ENCODE data around the gene PLB1.
"Not testable (repeated sequence)": the region's sequence is repeated elsewhere in the genome, so short reads cannot be mapped to it uniquely, and the experiment has no call there.

Gene PLB1

GRCh38 chr2:28656937-28657615, 161.2 kb downstream of the PLB1 start:
- no peak for DNase-seq (ENCODE audit: insufficient read length, low spot score)
- no peak for FAIRE-seq

GRCh38 chr2:28658369-28658768, 162.5 kb downstream of the PLB1 start:
- FAIRE-seq: no peak
- DNase-seq (ENCODE audit: insufficient read length, low spot score): no peak

GRCh38 chr2:28659127-28659526, 163.3 kb downstream of the PLB1 start:
- no peak for FAIRE-seq
- DNase-seq (ENCODE audit: insufficient read length, low spot score): no peak

DNA sequence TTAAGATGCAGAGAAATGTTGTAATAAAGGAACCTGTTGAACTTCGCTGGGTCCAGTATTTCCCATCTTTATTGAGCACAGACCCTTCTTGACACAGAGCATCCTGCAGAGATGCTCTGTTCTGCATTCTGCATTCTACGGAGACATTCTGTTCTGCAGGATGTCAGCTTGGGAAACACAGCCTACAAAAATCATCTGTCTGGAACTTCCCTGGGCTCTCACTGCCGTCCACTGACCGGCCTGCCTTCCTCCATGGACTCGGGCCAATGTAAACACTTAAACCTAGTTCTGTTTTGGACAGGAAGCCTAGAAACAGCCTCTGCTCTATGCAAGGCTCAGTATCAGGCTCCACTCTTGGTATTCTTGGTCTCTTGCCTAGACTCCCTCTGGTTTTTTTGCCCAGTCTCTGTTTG, 165.7 kb downstream of the PLB1 start:
- no peak for DNase-seq (ENCODE audit: insufficient read length, low spot score)
- FAIRE-seq: no peak

- no peak for FAIRE-seq
Observed at GRCh38 chr2:28662044-28662443, 166.2 kb downstream of the PLB1 start.

DNA sequence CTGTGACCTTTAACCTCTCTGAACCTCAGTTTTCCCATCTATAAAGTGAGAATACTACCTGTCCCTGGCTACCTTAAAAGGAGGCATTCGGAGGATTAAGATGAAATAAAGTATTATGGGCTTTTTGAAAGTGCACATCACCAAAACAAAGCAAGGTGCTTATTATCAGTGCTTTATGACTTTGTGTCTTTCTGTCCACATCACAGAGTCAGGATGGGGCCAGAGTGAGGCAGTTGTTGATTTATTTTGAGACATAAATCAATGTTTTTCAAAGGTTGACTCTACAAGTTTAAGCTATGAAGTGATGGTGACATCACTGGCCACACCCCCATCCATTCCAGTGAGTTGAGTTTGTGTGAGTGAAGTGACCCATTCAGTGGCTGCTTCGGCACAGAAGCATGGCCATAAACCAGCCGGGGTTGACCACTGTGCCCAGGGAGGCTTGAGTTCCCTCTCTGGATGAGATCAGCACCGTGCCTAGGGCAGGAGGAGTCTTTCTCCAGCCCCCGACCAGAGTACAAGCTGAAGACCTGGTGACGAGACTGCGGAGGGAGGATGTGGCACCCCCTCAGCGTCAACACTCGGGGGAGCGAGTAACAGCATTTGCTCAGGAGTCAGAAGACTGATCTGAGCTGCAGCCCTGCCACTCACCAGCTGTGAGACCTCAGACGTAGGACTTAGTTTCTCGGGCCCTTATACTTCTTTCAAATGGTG, 166.8 kb downstream of the PLB1 start:
- DNase-seq (ENCODE audit: insufficient read length, low spot score) (peak; percentile 64), FAIRE-seq (no peak)

More at GRCh38 chr2:28662044-28662443, 166.2 kb downstream of the PLB1 start:
- DNase-seq (ENCODE audit: insufficient read length, low spot score): peak; percentile 61

GRCh38 chr2:28663359-28663758, 167.5 kb downstream of the PLB1 start:
- no peak for FAIRE-seq
- DNase-seq (ENCODE audit: insufficient read length, low spot score): no peak

- DNase-seq (ENCODE audit: insufficient read length, low spot score) (no peak), FAIRE-seq (no peak)
Observed at GRCh38 chr2:28664120-28664842, 168.4 kb downstream of the PLB1 start.

- no peak for DNase-seq (ENCODE audit: insufficient read length, low spot score)
- no peak for FAIRE-seq
Observed at GRCh38 chr2:28665041-28665704, 169.3 kb downstream of the PLB1 start.

DNA sequence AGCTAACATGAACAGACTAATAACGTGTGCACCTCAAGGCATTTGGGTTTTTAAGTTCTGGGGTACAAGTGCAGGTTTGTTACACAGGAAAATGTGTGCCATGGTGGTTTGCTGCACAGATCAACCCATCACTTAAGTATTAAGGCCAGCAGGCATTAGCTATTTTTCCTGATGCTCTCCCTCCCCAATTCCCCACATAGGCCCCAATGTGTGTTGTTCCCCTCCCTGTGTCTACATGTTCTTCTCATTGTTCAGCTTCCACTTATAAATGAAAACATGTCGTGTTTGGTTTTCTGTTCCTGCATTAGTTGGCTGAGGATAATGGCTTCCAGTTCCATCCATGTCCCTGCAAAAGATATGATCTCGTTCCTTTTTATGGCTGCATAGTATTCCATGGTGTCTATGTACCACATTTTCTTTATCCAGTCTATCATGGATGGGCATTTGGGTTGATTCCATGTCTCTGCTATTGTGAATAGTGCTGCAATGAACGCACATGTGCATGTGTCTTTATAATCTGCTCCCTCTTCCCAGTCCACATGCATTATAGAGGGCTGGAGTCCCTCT, 170.0 kb downstream of the PLB1 start:
- not testable (repeated sequence) for FAIRE-seq; DNase-seq (ENCODE audit: insufficient read length, low spot score)

DNA sequence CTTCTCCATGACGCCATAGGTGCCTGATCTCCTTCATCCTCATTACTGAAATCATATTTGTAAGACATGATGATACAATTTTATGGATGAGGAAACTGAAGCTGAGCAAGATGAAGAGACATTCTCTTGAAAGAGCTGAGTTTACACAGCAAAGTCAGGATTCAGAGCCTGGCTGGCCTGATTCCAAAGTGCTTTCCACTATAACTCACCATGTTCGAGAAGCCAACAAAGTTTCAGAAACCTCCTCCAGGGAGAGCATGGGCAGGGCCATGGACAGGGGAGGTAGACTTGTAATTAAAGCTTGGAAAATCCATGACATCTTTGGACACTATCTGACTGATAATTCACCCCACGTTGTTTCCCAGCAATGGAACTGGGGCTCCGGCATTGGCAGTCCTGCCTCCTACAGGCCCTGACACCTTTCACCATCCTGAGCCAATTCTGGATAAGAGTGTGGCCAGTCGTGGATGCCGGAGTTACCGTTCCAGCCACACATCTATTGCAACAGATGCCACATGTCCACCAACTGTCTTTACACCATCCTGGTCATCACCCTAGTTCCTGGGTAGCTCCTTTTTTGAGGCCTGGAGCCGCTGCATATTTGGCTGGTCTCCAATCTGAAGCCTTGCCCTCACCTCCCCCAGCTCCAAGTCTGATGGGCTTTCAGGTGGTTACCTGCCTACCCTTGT, 170.8 kb downstream of the PLB1 start:
- DNase-seq (ENCODE audit: insufficient read length, low spot score) (no peak), FAIRE-seq (peak; percentile 23)

- DNase-seq (ENCODE audit: insufficient read length, low spot score): no peak
- FAIRE-seq: peak; percentile 69
Observed at GRCh38 chr2:28667261-28667660, 171.4 kb downstream of the PLB1 start.

GRCh38 chr2:28668106-28668814, 172.4 kb downstream of the PLB1 start:
- FAIRE-seq: no peak
- DNase-seq (ENCODE audit: insufficient read length, low spot score): no peak

DNA sequence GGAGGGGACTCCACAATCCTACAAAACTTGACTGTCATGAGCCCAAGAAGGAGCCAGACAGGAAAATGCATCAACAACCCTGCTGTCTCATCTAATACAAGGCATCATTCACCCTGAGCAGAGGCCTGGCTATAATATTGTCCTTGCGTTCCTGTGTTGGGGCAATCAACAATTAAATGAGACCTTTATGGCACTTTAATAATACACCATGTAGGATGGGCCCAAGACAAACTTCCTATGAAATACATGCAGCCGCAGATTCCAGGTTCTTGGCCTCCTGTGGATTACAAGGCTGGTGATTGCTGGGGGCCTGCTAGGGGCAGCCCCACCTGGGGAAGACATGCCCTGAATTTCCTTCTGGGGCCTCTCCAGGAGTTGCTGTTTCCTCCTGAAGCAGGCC, 173.0 kb downstream of the PLB1 start:
- FAIRE-seq: no peak
- DNase-seq (ENCODE audit: insufficient read length, low spot score): no peak

DNA sequence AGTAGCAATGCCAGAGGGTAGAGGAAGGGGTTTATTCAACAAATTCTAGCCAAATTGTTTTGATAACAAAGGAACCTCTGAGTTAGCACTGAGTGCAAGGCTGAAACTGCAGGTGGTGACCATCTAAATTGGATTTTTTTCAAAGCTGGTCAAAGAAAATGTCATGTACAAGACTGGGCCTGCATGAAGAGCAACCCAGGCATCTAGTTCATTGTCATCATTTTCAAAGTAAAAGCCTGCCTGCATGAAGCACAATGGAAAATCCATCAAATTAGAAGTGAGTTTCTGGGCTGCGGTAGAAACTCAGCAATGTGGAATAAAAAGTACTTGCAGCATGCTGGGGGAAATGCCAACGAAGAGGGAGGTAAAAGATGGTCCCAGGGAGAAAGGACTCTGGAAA, 175.0 kb downstream of the PLB1 start:
- DNase-seq (ENCODE audit: insufficient read length, low spot score) (no peak), FAIRE-seq (no peak)

GRCh38 chr2:28673338-28673737, 177.5 kb downstream of the PLB1 start:
- DNase-seq (ENCODE audit: insufficient read length, low spot score): no peak
- FAIRE-seq: no peak

GRCh38 chr2:28674062-28674712, 178.3 kb downstream of the PLB1 start:
- no peak for DNase-seq (ENCODE audit: insufficient read length, low spot score)
- FAIRE-seq: no peak

DNA sequence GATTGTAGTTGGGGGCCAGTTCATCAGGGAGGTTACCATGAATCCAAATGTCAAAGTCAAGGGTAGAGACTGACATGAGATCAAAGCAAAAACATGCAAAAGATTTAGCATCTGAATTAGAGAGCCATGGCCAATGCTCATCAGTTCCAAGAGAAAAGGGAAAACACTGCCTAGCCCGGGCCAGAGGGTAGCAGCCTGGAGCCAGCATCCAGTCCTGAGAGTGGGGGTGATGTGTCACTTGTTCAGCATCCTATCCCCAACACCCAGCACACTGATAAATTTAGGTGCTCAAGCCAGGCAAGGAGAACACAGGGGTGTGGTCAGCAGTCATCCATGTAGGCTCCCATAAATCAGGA, 178.8 kb downstream of the PLB1 start:
- DNase-seq (ENCODE audit: insufficient read length, low spot score) (no peak), FAIRE-seq (no peak)

DNA sequence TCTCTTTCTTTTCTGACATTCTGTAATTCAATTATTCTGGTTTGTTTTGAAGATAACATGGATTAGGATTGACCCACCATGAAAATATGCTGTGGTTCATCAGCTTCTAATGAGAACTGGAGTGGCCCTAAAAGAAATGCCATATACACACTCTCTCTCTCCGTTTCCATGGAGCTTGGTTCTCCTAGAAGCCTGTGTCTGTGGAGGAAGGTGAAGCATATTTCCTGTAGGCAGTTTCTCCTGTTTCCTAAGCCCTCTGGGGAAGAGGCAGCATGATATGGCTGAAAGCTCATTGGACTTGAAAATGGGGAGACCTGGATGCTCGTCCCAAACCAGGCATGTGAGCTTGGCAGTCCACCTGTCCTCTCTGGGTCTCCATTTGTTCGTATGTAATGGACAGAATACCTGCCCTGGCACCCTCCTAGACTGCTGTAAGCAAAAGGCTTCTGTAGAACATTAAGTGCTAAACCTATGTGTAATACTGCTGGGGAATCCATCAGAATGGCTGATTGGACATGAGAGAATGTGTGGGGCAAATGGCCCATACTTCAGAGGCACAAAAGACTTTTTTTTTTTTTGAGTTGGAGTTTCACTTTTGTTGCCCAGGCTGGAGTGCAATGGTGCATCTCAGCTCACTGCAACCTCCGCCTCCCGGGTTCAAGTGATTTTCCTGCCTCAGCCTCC, 180.4 kb downstream of the PLB1 start:
- FAIRE-seq (no peak), DNase-seq (ENCODE audit: insufficient read length, low spot score) (no peak)
